ENCODE measurements around the gene SREK1IP1. TPM values are rescaled to one million over a fixed set of nuclear protein-coding genes. Genes with fewer than 3 reads are reported as not detected.

SREK1IP1 gene
- total and polyA plus RNA-seq, 9 of the 15 experiments (the other 6 are each of a cell fraction or from before 2014, with no cell fraction given), result 6.9 to 45.2 (median 21.7) TPM

GRCh38 chr5:64671678-64672077 is 96.8 kb downstream of the SREK1IP1 start (continued):
- TF ChIP-seq ZBTB9 (CRISPR knock-in tag; IDR thresholded peaks at IDR 0.05) (no peak), XRCC4 (IDR thresholded peaks at IDR 0.05; ENCODE audit: extremely low read depth, insufficient read depth, insufficient read length) (no peak)

- ChIA-PET CTCF (ENCODE audit: low intra/inter-chr PET ratio) (no interaction called here), POLR2A (no interaction called here)
Measured at GRCh38 chr5:64670277-64670676, 98.2 kb downstream of the SREK1IP1 start.

More at GRCh38 chr5:64670277-64670676, 98.2 kb downstream of the SREK1IP1 start:
- ATAC-seq, result no peak
- intact Hi-C loops (cut with micrococcal nuclease) (no loop called here), in situ Hi-C loops (cut with MboI) (no loop called here)
- Histone ChIP-seq H4K20me1 (replicated peaks; ENCODE audit: control insufficient read depth, insufficient read depth, low read length) (no peaks in the 10 kb centered on the region), H3K4me1 (replicated peaks in 1 of 2; ENCODE audit: control insufficient read depth in 2 of 2, insufficient read depth in 2 of 2, low read length in 2 of 2) (peaks cover 0 to 5% of the 10 kb centered on the region in 2 experiments; a peak in 1 of 5 replicates), H3K9ac (ENCODE audit: insufficient read depth in 1 of 2, low read depth in 2 of 2, low read length in 2 of 2) (no peak overlapping the region), H3K4me3 (no peak overlapping the region), H2AFZ (ENCODE audit: low read depth, low read length) (no peak overlapping the region), H3K27me3 (ENCODE audit: control insufficient read depth in 2 of 2, insufficient read depth in 2 of 2, low read length in 2 of 2) (no peaks in the 10 kb centered on the region), H3K9me3 (replicated peaks; ENCODE audit: control insufficient read depth, insufficient read depth, low read depth, low read length) (no peaks in the 10 kb centered on the region), H3K4me2 (ENCODE audit: insufficient read depth, low read length) (no peak overlapping the region), H3K9me1 (ENCODE audit: control insufficient read depth, insufficient read depth, low read length) (no peaks in the 10 kb centered on the region), H3K27ac (ENCODE audit: extremely low read depth, low read depth, low read length) (no peak overlapping the region), H3K36me3 (ENCODE audit: control insufficient read depth, insufficient read depth, low read length) (no peaks in the 10 kb centered on the region), H3K79me2 (ENCODE audit: control insufficient read depth, insufficient read depth, low read length) (no peaks in the 10 kb centered on the region)
- no TSS peak for BruUV-seq (replicated peaks)
- FAIRE-seq, result no peak
- DNase-seq (ENCODE audit: extremely low read depth in 1 of 4, low spot score in 3 of 4), result no peak
- 0% methylated on average over 1 of the region's 1 CpG for WGBS (ENCODE audit: insufficient coverage, low coverage, missing lambda C conversion rate)
- TF ChIP-seq ZNF174 (CRISPR knock-in tag; IDR thresholded peaks at IDR 0.05) (no peak), GABPB2 (CRISPR knock-in tag; conservative IDR thresholded peaks at IDR 0.05) (no peak), RFX5 (IDR thresholded peaks at IDR 0.05; ENCODE audit: low read depth, low read length) (no peak), ZNF134 (CRISPR knock-in tag; conservative IDR thresholded peaks at IDR 0.05) (no peak)

Other genes starting within 250 kb of the SREK1IP1 start
- gene SHISAL2B, start 78.2 kb downstream of the SREK1IP1 start, total RNA-seq (2014; rRNA removed), result not detected in 2 replicates
- gene SHISAL2B, start 78.2 kb downstream of the SREK1IP1 start, total RNA-seq (2014; rRNA removed; fragmentation: Illumina TruSeq; extraction: Trizol), result not detected in 2 replicates
- gene SHISAL2B, start 78.2 kb downstream of the SREK1IP1 start, total RNA-seq (2015; rRNA removed; fragmentation: Illumina TruSeq; extraction: Trizol), result not detected in 2 replicates
- gene SHISAL2B, start 78.2 kb downstream of the SREK1IP1 start, total RNA-seq (2021), result not detected in 2 replicates
- not detected in 2 replicates for gene SHISAL2B, start 78.2 kb downstream of the SREK1IP1 start, polyA plus RNA-seq (2011; rRNA removed)
- not detected in 2 replicates for gene SHISAL2B, start 78.2 kb downstream of the SREK1IP1 start, polyA plus RNA-seq (2014; fragmentation: Illumina TruSeq; extraction: Trizol)
- gene SHISAL2B, start 78.2 kb downstream of the SREK1IP1 start, polyA plus RNA-seq (2014; fragmentation: Nextera tagmentation; extraction: Ambion mirVana), result not detected
- not detected in 2 replicates for gene SHISAL2B, start 78.2 kb downstream of the SREK1IP1 start, polyA plus RNA-seq (2014; rRNA removed)
- 19.5 and 19.7 TPM in 2 replicates for gene CWC27, start 239 bp upstream of the SREK1IP1 start, total RNA-seq (2014; rRNA removed)
- 40.9 and 47.4 TPM in 2 replicates for gene CWC27, start 239 bp upstream of the SREK1IP1 start, total RNA-seq (2014; rRNA removed; fragmentation: Illumina TruSeq; extraction: Trizol)
- gene CWC27, start 239 bp upstream of the SREK1IP1 start, total RNA-seq (2015; rRNA removed; fragmentation: Illumina TruSeq; extraction: Trizol), result 33.2 and 38.0 TPM in 2 replicates
- gene CWC27, start 239 bp upstream of the SREK1IP1 start, total RNA-seq (2021), result 25.6 and 28.0 TPM in 2 replicates
- 26.8 and 38.3 TPM in 2 replicates for gene CWC27, start 239 bp upstream of the SREK1IP1 start, polyA plus RNA-seq (2011; rRNA removed)
- 39.5 and 46.4 TPM in 2 replicates for gene CWC27, start 239 bp upstream of the SREK1IP1 start, polyA plus RNA-seq (2014; fragmentation: Illumina TruSeq; extraction: Trizol)
- 10 to 100 TPM; 42.9 to 49.3 TPM for gene CWC27, start 239 bp upstream of the SREK1IP1 start, polyA plus RNA-seq (2014; fragmentation: Nextera tagmentation; extraction: Ambion mirVana)
- gene CWC27, start 239 bp upstream of the SREK1IP1 start, polyA plus RNA-seq (2014; rRNA removed), result 27.9 and 34.1 TPM in 2 replicates